SK-N-SH (cell line): ENCODE data around the gene TPRG1. TPM values are rescaled to one million over a fixed set of nuclear protein-coding genes. Genes with fewer than 3 reads are reported as not detected.

Experiments used
- CTCF ChIA-PET: fragments of 300-600, 350-600 bp; formaldehyde crosslinking; extraction: SDS; loops from one replicate; lab custom pipeline; 2021; lab: Yijun Ruan, JAX
- POLR2A ChIA-PET: fragments of 350-600 bp; sonication (Branson Sonifier 250); formaldehyde crosslinking; extraction: SDS; loops from one replicate; lab custom pipeline; 2020; ENCODE audit warnings: antibody characterized with exemption, inconsistent platforms; lab: Yijun Ruan, JAX
- DNase-seq: peaks from one replicate; pipeline ENCODE4 v3.0.0; 2012
- H2AFZ ChIP-seq: fragments of 200-600 bp; sonication (generic); 2 replicates; pipeline ENCODE4 v1.8.1; 2016; ENCODE audit warnings: antibody characterized with exemption, mild to moderate bottlenecking, low read depth
- H3F3A ChIP-seq: fragments of 200-600 bp; sonication (generic); replicated peaks from 2 replicates; pipeline ENCODE3; 2016; ENCODE audit warnings: antibody characterized with exemption, mild to moderate bottlenecking; ENCODE audit not compliant: insufficient read depth
- H3K27ac ChIP-seq, 2 experiments: fragments of 200-500 bp in 1 of 2; fragments of 200-600 bp in 1 of 2; sonication (Bioruptor generic) in 1 of 2; sonication (generic), shearing (Covaris generic) in 1 of 2; 2 replicates each; pipeline versions ENCODE4 v1.5.1 to v1.6.1; 2014 to 2016; ENCODE audit warnings: low read depth in 2 of 2, inconsistent platforms in 1 of 2, low read length in 1 of 2, mild to moderate bottlenecking in 1 of 2, mixed read lengths in 1 of 2
- H3K27me3 ChIP-seq: fragments of 200-600 bp; sonication (generic), shearing (Covaris generic); 2 replicates; pipeline ENCODE4 v1.6.1; 2016; ENCODE audit warnings: mixed run types; ENCODE audit not compliant: insufficient read depth
- H3K36me3 ChIP-seq, 2 experiments: fragments of 200-500 bp in 1 of 2; fragments of 200-600 bp in 1 of 2; sonication (Bioruptor generic) in 1 of 2; sonication (generic) in 1 of 2; replicated peaks in 1 of 2; 2 replicates each; pipeline versions ENCODE3 to v1.5.1; 2014 to 2016; ENCODE audit warnings: low read length in 1 of 2, mild to moderate bottlenecking in 1 of 2; ENCODE audit not compliant: insufficient read depth in 2 of 2, control insufficient read depth in 1 of 2
- H3K4me1 ChIP-seq, 2 experiments: fragments of 200-500 bp in 1 of 2; fragments of 200-600 bp in 1 of 2; sonication (Bioruptor generic) in 1 of 2; sonication (generic), shearing (Covaris generic) in 1 of 2; 2 replicates each; pipeline versions ENCODE4 v1.5.1 to v1.6.1; 2014 to 2016; ENCODE audit warnings: low read depth in 1 of 2, low read length in 1 of 2, mixed run types in 1 of 2; ENCODE audit not compliant: insufficient read depth in 2 of 2, control insufficient read depth in 1 of 2
- H3K4me2 ChIP-seq: fragments of 200-600 bp; sonication (generic), shearing (Covaris generic); 2 replicates; pipeline ENCODE4 v1.6.1; 2017; ENCODE audit warnings: mixed run types
- H3K4me3 ChIP-seq, 2 experiments: fragments of 200-500 bp in 1 of 2; fragments of 200-600 bp in 1 of 2; sonication (Bioruptor generic) in 1 of 2; sonication (generic), shearing (Covaris generic) in 1 of 2; 2 replicates each; pipeline versions ENCODE4 v1.5.1 to v1.8.1; 2014 to 2016; ENCODE audit warnings: low read depth in 2 of 2, inconsistent platforms in 1 of 2, low read length in 1 of 2, mild to moderate bottlenecking in 1 of 2, mixed read lengths in 1 of 2, moderate library complexity in 1 of 2
- H3K79me2 ChIP-seq: fragments of 200-600 bp; sonication (generic); 2 replicates; pipeline ENCODE4 v1.8.1; 2017; ENCODE audit warnings: mild to moderate bottlenecking; ENCODE audit not compliant: insufficient read depth
- H3K9ac ChIP-seq: fragments of 200-600 bp; sonication (generic); 2 replicates; pipeline ENCODE4 v1.6.1; 2017; ENCODE audit warnings: mixed run types
- H3K9me2 ChIP-seq: fragments of 200-600 bp; sonication (generic); 2 replicates; pipeline ENCODE4 v1.6.1; 2017; ENCODE audit warnings: mixed run types
- H3K9me3 ChIP-seq: fragments of 200-600 bp; sonication (generic); 2 replicates; pipeline ENCODE4 v1.6.1; 2017; ENCODE audit warnings: mixed run types, mild to moderate bottlenecking, moderate library complexity
- H4K20me1 ChIP-seq: fragments of 200-600 bp; sonication (generic); 2 replicates; pipeline ENCODE4 v1.6.1; 2017; ENCODE audit warnings: mild to moderate bottlenecking, mixed run types; ENCODE audit not compliant: insufficient read depth
- FOXJ3 ChIP-seq: sonication (generic); formaldehyde crosslinking; IDR thresholded peaks from 2 replicates; pipeline ENCODE4 v1.5.1; 2020; ENCODE audit warnings: mild to moderate bottlenecking, missing genetic modification reagents
- NRF1 ChIP-seq: IDR thresholded peaks from 2 replicates; pipeline ENCODE4 v1.6.1; 2012; ENCODE audit warnings: low read depth, mild to moderate bottlenecking, low read length
- PBX3 ChIP-seq: IDR thresholded peaks from 2 replicates; pipeline ENCODE4; 2012
- RXRA ChIP-seq: IDR thresholded peaks from 2 replicates; pipeline ENCODE4 v1.4.0; 2012; ENCODE audit warnings: low read depth, mild to moderate bottlenecking, borderline replicate concordance
- SIN3A ChIP-seq: IDR thresholded peaks from 2 replicates; pipeline ENCODE4 v1.6.1; 2012; ENCODE audit warnings: low read depth, mild to moderate bottlenecking, low read length, moderate library complexity, borderline replicate concordance
- TAF1 ChIP-seq: IDR thresholded peaks from 2 replicates; pipeline ENCODE4 v1.6.1; 2012; ENCODE audit warnings: low read depth, mild to moderate bottlenecking, low read length, moderate library complexity, borderline replicate concordance
- USF2 ChIP-seq: fragments of 150-350 bp; IDR thresholded peaks from 2 replicates; pipeline ENCODE4 v1.6.1; 2017; ENCODE audit warnings: antibody characterized with exemption, low read length, low read depth, borderline replicate concordance
- ZBTB33 ChIP-seq: IDR thresholded peaks from 2 replicates; pipeline ENCODE4 v1.4.0; 2012; ENCODE audit warnings: low read depth, borderline replicate concordance
- WGBS: methylation state at CpG from one replicate; pipeline ENCODE4 v1.1.6; 2017; ENCODE audit warnings: low lambda C conversion rate; 5-methylcytosine and 5-hydroxymethylcytosine counted together
- polyA plus RNA-seq, 3 experiments: library from polyadenylated mRNA; depleted of rRNA; stranded (reverse); fragments of >200 nt; gene quantifications; 2 replicates each; pipeline ENCODE4 v1.2.3, GENCODE V29; 2012

TPRG1 gene
- polyA plus RNA-seq, 1 of the 3 experiments (the other 2 are of a cell fraction), result 0.64 TPM

GRCh38 chr3:189286188-189286587 is 114.4 kb downstream of the TPRG1 start (continued):
- TF ChIP-seq FOXJ3, result no peak
- no peak for TF ChIP-seq PBX3

- CTCF ChIA-PET, result no interaction called here
- Histone ChIP-seq H3K79me2 (no peaks in the 10 kb centered on the region), H3K27ac (no peak overlapping the region)
- TF ChIP-seq NRF1 (no peak), SIN3A (no peak), RXRA (no peak), ZBTB33 (no peak)
- TF ChIP-seq, all 33 proteins: peak for 0
- Histone ChIP-seq H3K36me3 (no peaks in the 10 kb centered on the region), H3K4me3 (no peak overlapping the region), H3K4me2 (no peak overlapping the region), H3K9me2 (no peaks in the 10 kb centered on the region), H3F3A (no peaks in the 10 kb centered on the region), H3K4me1 (no peaks in the 10 kb centered on the region; a peak in 1 of 4 replicates), H3K9me3 (no peaks in the 10 kb centered on the region), H3K9ac (no peak overlapping the region), H3K27me3 (no peaks in the 10 kb centered on the region), H2AFZ (no peak overlapping the region), H4K20me1 (no peaks in the 10 kb centered on the region)
- DNase-seq, result no peak
- 43% methylated on average over 5 of the region's 5 CpGs for WGBS
- POLR2A ChIA-PET, result no interaction called here
Measured at GRCh38 chr3:189286916-189287315, 115.1 kb downstream of the TPRG1 start.

GRCh38 chr3:189288348-189289235 is 116.8 kb downstream of the TPRG1 start:
- Histone ChIP-seq H3K9ac (no peak overlapping the region), H3K9me3 (no peaks in the 10 kb centered on the region), H3F3A (no peaks in the 10 kb centered on the region), H2AFZ (no peak overlapping the region), H3K9me2 (no peaks in the 10 kb centered on the region), H3K27ac (no peak overlapping the region), H3K27me3 (no peaks in the 10 kb centered on the region; the same call in 1 of the 2 replicates), H3K4me1 (no peaks in the 10 kb centered on the region; a peak in 1 of 4 replicates), H3K36me3 (no peaks in the 10 kb centered on the region), H3K4me3 (no peak overlapping the region), H4K20me1 (no peaks in the 10 kb centered on the region), H3K79me2 (no peaks in the 10 kb centered on the region), H3K4me2 (no peak overlapping the region)
- 17% methylated on average over 7 of the region's 7 CpGs for WGBS
- no peak for TF ChIP-seq SIN3A
- no peak for TF ChIP-seq TAF1
- TF ChIP-seq USF2, result no peak
- POLR2A ChIA-PET, result no interaction called here
- no peak for DNase-seq
- CTCF ChIA-PET, result no interaction called here
